ENCODE data around the gene ACAD11. TPM values are rescaled to one million over a fixed set of nuclear protein-coding genes. Genes with fewer than 3 reads are reported as not detected.

Gene ACAD11
- total RNA-seq, 1 donor from 2014 or later = 45.2 TPM

- Histone ChIP-seq H4K20me1 (ENCODE audit: low read depth) (no peaks in the 10 kb centered on the region), H3K9me3 (ENCODE audit: low read depth) (no peaks in the 10 kb centered on the region), H3K4me2 (no peak overlapping the region), H3K36me3 (no peaks in the 10 kb centered on the region), H3K27ac (no peak overlapping the region), H3K27me3 (no peaks in the 10 kb centered on the region), H3K4me1 (no peaks in the 10 kb centered on the region), H3K79me2 (ENCODE audit: low read depth) (no peaks in the 10 kb centered on the region), H3K4me3 (no peak overlapping the region), H2AFZ (replicated peaks) (no peak overlapping the region), H3F3A (ENCODE audit: low read depth) (no peaks in the 10 kb centered on the region), H3K9ac (no peak overlapping the region)
- Mint-ChIP-seq H3K27ac (no peak overlapping the region), H3K4me3 (no peak overlapping the region), H3K27me3 (ENCODE audit: insufficient read depth, low read depth) (no peaks in the 10 kb centered on the region), H3K4me1 (no peaks in the 10 kb centered on the region), H3K9me3 (peaks cover 3% of the 10 kb centered on the region), H3K36me3 (peaks cover 19% of the 10 kb centered on the region)
- TF ChIP-seq EZH2 (IDR thresholded peaks at IDR 0.05) (no peak), CTCF (IDR thresholded peaks at IDR 0.05) (no peak), EZH2phosphoT487 (IDR thresholded peaks at IDR 0.05) (no peak)
- DNase-seq (ENCODE audit: low spot score) = no peak
Measured at GRCh38 chr3:132569153-132569552, 90.5 kb downstream of the ACAD11 start.

- no peaks in the 10 kb centered on the region for H3K27me3 Mint-ChIP-seq (ENCODE audit: insufficient read depth, low read depth)
- no peaks in the 10 kb centered on the region for H4K20me1 ChIP-seq (ENCODE audit: low read depth)
- H2AFZ ChIP-seq (replicated peaks) = no peak overlapping the region
- no peaks in the 10 kb centered on the region for H3K9me3 ChIP-seq (ENCODE audit: low read depth)
- no peaks in the 10 kb centered on the region for H3K79me2 ChIP-seq (ENCODE audit: low read depth)
- H3K4me2 ChIP-seq = no peak overlapping the region
- H3K27me3 ChIP-seq = no peaks in the 10 kb centered on the region
- no peak overlapping the region for H3K9ac ChIP-seq
- no peak overlapping the region for H3K4me3 Mint-ChIP-seq
- peaks cover 19% of the 10 kb centered on the region for H3K36me3 Mint-ChIP-seq
- no peaks in the 10 kb centered on the region for H3K36me3 ChIP-seq
- TF ChIP-seq EZH2 (IDR thresholded peaks at IDR 0.05) (no peak), CTCF (IDR thresholded peaks at IDR 0.05) (no peak), EZH2phosphoT487 (IDR thresholded peaks at IDR 0.05) (no peak)
- H3F3A ChIP-seq (ENCODE audit: low read depth) = no peaks in the 10 kb centered on the region
- no peaks in the 10 kb centered on the region for H3K4me1 Mint-ChIP-seq
- H3K4me1 ChIP-seq = no peaks in the 10 kb centered on the region
- H3K27ac Mint-ChIP-seq = no peak overlapping the region
- no peak for DNase-seq (ENCODE audit: low spot score)
- peaks cover 3% of the 10 kb centered on the region for H3K9me3 Mint-ChIP-seq
- no peak overlapping the region for H3K4me3 ChIP-seq
- H3K27ac ChIP-seq = no peak overlapping the region
Measured at GRCh38 chr3:132568422-132568821, 91.2 kb downstream of the ACAD11 start.

- H3F3A ChIP-seq (ENCODE audit: low read depth) = no peaks in the 10 kb centered on the region
- H3K4me1 ChIP-seq = peaks cover 8% of the 10 kb centered on the region
- H3K4me3 Mint-ChIP-seq = no peak overlapping the region
- no peak overlapping the region for H3K27ac ChIP-seq
- H3K36me3 ChIP-seq = no peaks in the 10 kb centered on the region
- no peak overlapping the region for H2AFZ ChIP-seq (replicated peaks)
- no peaks in the 10 kb centered on the region for H3K27me3 Mint-ChIP-seq (ENCODE audit: insufficient read depth, low read depth)
- no peak overlapping the region for H3K27ac Mint-ChIP-seq
- H3K9me3 Mint-ChIP-seq = no peaks in the 10 kb centered on the region
- H3K4me3 ChIP-seq = no peak overlapping the region
- H3K9me3 ChIP-seq (ENCODE audit: low read depth) = no peaks in the 10 kb centered on the region
- no peaks in the 10 kb centered on the region for H4K20me1 ChIP-seq (ENCODE audit: low read depth)
- DNase-seq (ENCODE audit: low spot score) = no peak
- no peak overlapping the region for H3K4me2 ChIP-seq
- no peak overlapping the region for H3K9ac ChIP-seq
- peaks cover 2% of the 10 kb centered on the region for H3K36me3 Mint-ChIP-seq
- peaks cover 4% of the 10 kb centered on the region for H3K4me1 Mint-ChIP-seq
- TF ChIP-seq CTCF (IDR thresholded peaks at IDR 0.05) (no peak), EZH2 (IDR thresholded peaks at IDR 0.05) (no peak)
- H3K79me2 ChIP-seq (ENCODE audit: low read depth) = no peaks in the 10 kb centered on the region
- no peaks in the 10 kb centered on the region for H3K27me3 ChIP-seq
Measured at GRCh38 chr3:132564070-132564465, 95.5 kb downstream of the ACAD11 start.
